HUDEP-2 (cell line): Measurements from ENCODE around the gene SKIC8.

Experiments
- DNase-seq, 76 experiments: peaks; one replicate each; lab custom pipeline; 2025; ENCODE audit not compliant: unreplicated experiment in 76 of 76; lab: John Stamatoyannopoulos, UW

Gene SKIC8

DNA sequence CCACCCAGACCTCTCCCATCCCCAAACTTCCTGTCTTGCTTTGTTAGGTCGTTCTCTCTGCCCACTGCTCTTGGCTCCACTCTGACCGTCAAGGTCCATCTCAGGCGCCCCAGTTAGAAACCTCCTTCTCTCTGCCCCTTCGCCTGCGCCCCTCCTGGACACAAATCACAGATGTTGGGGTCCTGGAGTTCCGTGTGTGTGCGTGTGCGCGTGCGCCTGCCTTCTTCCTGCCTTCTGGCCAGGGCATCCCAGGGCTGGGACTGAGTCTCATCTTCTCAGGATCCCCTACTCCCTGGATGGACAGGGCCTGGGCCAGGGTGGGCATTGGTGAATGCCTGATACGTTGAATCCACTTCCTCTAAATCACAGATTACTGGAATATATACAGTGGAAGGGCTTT is 65.9 kb downstream of the SKIC8 start:
- no peak for DNase-seq
